DND-41 (cell line): ENCODE measurements around the gene EFHC1.

ENCODE experiments used
- ATAC-seq: fragments of 200-7000 bp; cut with Tn5 transposase; 3 replicates; pipeline ENCODE4 v1.9.1; 2021; ENCODE audit warnings: low read depth; ENCODE audit not compliant: insufficient read depth
- DNase-seq: peaks from one replicate; pipeline ENCODE4 v3.0.0-alpha.2; 2020
- H2AFZ ChIP-seq: 2 replicates; pipeline ENCODE4 v1.6.0; 2012; ENCODE audit warnings: low read depth, low read length
- H3K27ac ChIP-seq: 2 replicates; pipeline ENCODE4 v1.5.1; 2012; ENCODE audit warnings: low read length, inconsistent platforms
- H3K27me3 ChIP-seq: fragments of 200-600 bp; sonication (generic); 2 replicates; pipeline ENCODE4 v1.6.0; 2012; ENCODE audit warnings: low read length, mild to moderate bottlenecking, inconsistent platforms; ENCODE audit not compliant: insufficient read depth, poor library complexity
- H3K36me3 ChIP-seq: 2 replicates; pipeline ENCODE4 v1.5.1; 2012; ENCODE audit warnings: low read length, inconsistent platforms; ENCODE audit not compliant: insufficient read depth
- H3K4me1 ChIP-seq: 2 replicates; pipeline ENCODE4 v1.5.1; 2012; ENCODE audit warnings: mild to moderate bottlenecking, low read length; ENCODE audit not compliant: insufficient read depth
- H3K4me2 ChIP-seq: 2 replicates; pipeline ENCODE4 v1.6.0; 2012; ENCODE audit warnings: mild to moderate bottlenecking, moderate library complexity, low read length, inconsistent platforms; ENCODE audit not compliant: insufficient read depth
- H3K4me3 ChIP-seq, 2 experiments: fragments of 200-600 bp in 1 of 2; shearing (Covaris generic) in 1 of 2; 2 replicates each; pipeline ENCODE4 v1.5.1; 2012 to 2016; ENCODE audit warnings: inconsistent platforms in 2 of 2, low read length in 2 of 2, mild to moderate bottlenecking in 2 of 2, low read depth in 1 of 2, moderate library complexity in 1 of 2
- H3K79me2 ChIP-seq: 2 replicates; pipeline ENCODE4 v1.6.0; 2012; ENCODE audit warnings: low read length, inconsistent platforms; ENCODE audit not compliant: insufficient read depth
- H3K9ac ChIP-seq: 2 replicates; pipeline ENCODE4 v1.6.0; 2012; ENCODE audit warnings: low read depth, mild to moderate bottlenecking, inconsistent platforms, low read length, moderate library complexity
- H3K9me3 ChIP-seq: 2 replicates; pipeline ENCODE4 v1.5.1; 2012; ENCODE audit warnings: low read length, moderate library complexity, mild to moderate bottlenecking, inconsistent platforms; ENCODE audit not compliant: insufficient read depth, severe bottlenecking
- H4K20me1 ChIP-seq: 2 replicates; pipeline ENCODE4 v1.6.0; 2012; ENCODE audit warnings: low read length; ENCODE audit not compliant: insufficient read depth
- CTCF ChIP-seq: IDR thresholded peaks from 2 replicates; pipeline ENCODE4 v1.5.1; 2012; ENCODE audit warnings: borderline replicate concordance, low read length, moderate library complexity, mild to moderate bottlenecking; ENCODE audit not compliant: poor library complexity, severe bottlenecking; ENCODE audit errors: extremely low read depth
- EZH2 ChIP-seq: IDR thresholded peaks from 3 replicates; pipeline ENCODE4 v1.6.1; 2012; ENCODE audit warnings: borderline replicate concordance, low read depth, mild to moderate bottlenecking, moderate library complexity, low read length, inconsistent platforms; ENCODE audit not compliant: severe bottlenecking

Gene EFHC1

GRCh38 chr6:52388790-52389189, 31.4 kb upstream of the EFHC1 start:
- peak overlapping the region; percentile 90 for H3K27ac ChIP-seq
- H3K9me3 ChIP-seq, result no peaks in the 10 kb centered on the region

GRCh38 chr6:52389264-52389625, 30.9 kb upstream of the EFHC1 start:
- peak overlapping the region; percentile 64 for H3K4me2 ChIP-seq
- no peaks in the 10 kb centered on the region for H4K20me1 ChIP-seq
- H3K27ac ChIP-seq, result peak overlapping the region; percentile 90
- H3K4me3 ChIP-seq, result peak overlapping the region in 1 of 2 experiments; percentile 47; a peak in 1 of 4 replicates
- TF ChIP-seq CTCF, result no peak
- TF ChIP-seq EZH2, result no peak
- ATAC-seq (peak; percentile 3; the same call in 1 of the 3 replicates), DNase-seq (no peak)
- H3K27me3 ChIP-seq, result no peaks in the 10 kb centered on the region
- H3K36me3 ChIP-seq, result no peaks in the 10 kb centered on the region
- no peak overlapping the region for H2AFZ ChIP-seq
- peak overlapping the region; percentile 51 for H3K9ac ChIP-seq
- peaks cover 40% of the 10 kb centered on the region for H3K4me1 ChIP-seq
- H3K9me3 ChIP-seq, result no peaks in the 10 kb centered on the region
- peaks cover 6% of the 10 kb centered on the region; the same call in 1 of the 2 replicates for H3K79me2 ChIP-seq

More at GRCh38 chr6:52388790-52389189, 31.4 kb upstream of the EFHC1 start:
- Histone ChIP-seq H3K4me2 (peak overlapping the region; percentile 64), H4K20me1 (no peaks in the 10 kb centered on the region), H3K27me3 (no peaks in the 10 kb centered on the region), H3K4me3 (no peak overlapping the region), H3K79me2 (peaks cover 6% of the 10 kb centered on the region; the same call in 1 of the 2 replicates), H3K9ac (peak overlapping the region; percentile 51; the same call in 1 of the 2 replicates), H3K36me3 (no peaks in the 10 kb centered on the region), H3K4me1 (peaks cover 40% of the 10 kb centered on the region), H2AFZ (no peak overlapping the region)
- TF ChIP-seq CTCF (no peak), EZH2 (no peak)
- ATAC-seq, result no peak
- no peak for DNase-seq

GRCh38 chr6:52389626-52390360, 30.3 kb upstream of the EFHC1 start:
- Histone ChIP-seq H3K27ac (peak overlapping the region; percentile 90), H3K79me2 (peaks cover 6% of the 10 kb centered on the region; the same call in 1 of the 2 replicates), H3K4me1 (peaks cover 40% of the 10 kb centered on the region), H3K9me3 (no peaks in the 10 kb centered on the region), H4K20me1 (no peaks in the 10 kb centered on the region), H3K36me3 (no peaks in the 10 kb centered on the region), H3K4me2 (peak overlapping the region; percentile 64), H3K27me3 (no peaks in the 10 kb centered on the region), H2AFZ (no peak overlapping the region), H3K9ac (peak overlapping the region; percentile 51), H3K4me3 (peak overlapping the region in 1 of 2 experiments; percentile 47; a peak in 2 of 4 replicates)
- peak; percentile 81 for ATAC-seq
- peak; percentile 52 for TF ChIP-seq CTCF
- TF ChIP-seq EZH2, result no peak
- DNase-seq, result peak; percentile 79
